GM10847 (cell line): ENCODE data around the gene PNN.

ENCODE experiments used
- POLR2A ChIP-seq: IDR thresholded peaks from 2 replicates; pipeline ENCODE4 v1.6.1; 2011; ENCODE audit not compliant: insufficient read length; ENCODE audit errors: extremely low read depth

PNN gene

GRCh38 chr14:39179042-39179441 lies 4.0 kb downstream of the PNN start:
- TF ChIP-seq POLR2A: no peak

GRCh38 chr14:39180553-39180952 lies 5.5 kb downstream of the PNN start:
- TF ChIP-seq POLR2A: no peak

DNA sequence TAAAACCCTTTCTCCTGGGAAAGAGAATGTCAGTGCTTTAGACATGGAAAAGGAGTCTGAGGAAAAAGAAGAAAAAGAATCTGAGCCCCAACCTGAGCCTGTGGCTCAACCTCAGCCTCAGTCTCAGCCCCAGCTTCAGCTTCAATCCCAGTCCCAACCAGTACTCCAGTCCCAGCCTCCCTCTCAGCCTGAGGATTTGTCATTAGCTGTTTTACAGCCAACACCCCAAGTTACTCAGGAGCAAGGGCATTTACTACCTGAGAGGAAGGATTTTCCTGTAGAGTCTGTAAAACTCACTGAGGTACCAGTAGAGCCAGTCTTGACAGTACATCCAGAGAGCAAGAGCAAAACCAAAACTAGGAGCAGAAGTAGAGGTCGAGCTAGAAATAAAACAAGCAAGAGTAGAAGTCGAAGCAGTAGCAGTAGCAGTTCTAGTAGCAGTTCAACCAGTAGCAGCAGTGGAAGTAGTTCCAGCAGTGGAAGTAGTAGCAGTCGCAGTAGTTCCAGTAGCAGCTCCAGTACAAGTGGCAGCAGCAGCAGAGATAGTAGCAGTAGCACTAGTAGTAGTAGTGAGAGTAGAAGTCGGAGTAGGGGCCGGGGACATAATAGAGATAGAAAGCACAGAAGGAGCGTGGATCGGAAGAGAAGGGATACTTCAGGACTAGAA lies 6.1 kb downstream of the PNN start:
- TF ChIP-seq POLR2A: no peak

GRCh38 chr14:39181693-39182047 lies 6.6 kb downstream of the PNN start:
- TF ChIP-seq POLR2A: no peak

GRCh38 chr14:39182770-39183684 lies 8.0 kb downstream of the PNN start:
- no peak for TF ChIP-seq POLR2A

DNA sequence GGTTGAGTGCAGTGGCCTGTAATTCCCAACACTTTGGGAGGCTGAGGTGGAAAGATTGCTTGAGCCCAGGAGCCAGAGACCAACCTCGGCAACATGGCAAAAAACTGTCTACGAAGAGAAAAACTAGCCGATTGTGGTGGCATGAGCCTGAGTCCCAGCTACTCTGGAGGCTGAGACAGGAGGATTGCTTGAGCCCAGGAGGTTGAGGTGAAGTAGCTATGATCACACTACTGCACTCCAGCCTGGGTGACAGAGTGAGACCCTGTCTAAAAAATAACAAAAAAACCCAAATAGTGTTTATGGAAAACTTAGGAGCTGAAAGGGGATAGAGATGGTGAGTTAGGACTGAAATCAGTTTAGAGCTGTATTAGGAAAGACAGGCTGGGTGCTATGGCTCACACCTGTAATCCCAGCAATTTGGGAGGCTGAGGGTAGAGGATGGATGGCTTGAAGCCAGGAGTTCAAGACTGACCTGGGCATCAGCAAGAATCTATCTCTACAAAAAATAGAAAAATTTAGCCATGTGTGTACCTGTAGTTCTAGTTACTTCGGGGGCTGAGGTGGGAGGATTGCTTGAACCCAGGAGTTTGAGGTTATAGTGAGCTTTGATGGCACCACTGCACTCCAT lies 9.7 kb downstream of the PNN start:
- TF ChIP-seq POLR2A: no peak

DNA sequence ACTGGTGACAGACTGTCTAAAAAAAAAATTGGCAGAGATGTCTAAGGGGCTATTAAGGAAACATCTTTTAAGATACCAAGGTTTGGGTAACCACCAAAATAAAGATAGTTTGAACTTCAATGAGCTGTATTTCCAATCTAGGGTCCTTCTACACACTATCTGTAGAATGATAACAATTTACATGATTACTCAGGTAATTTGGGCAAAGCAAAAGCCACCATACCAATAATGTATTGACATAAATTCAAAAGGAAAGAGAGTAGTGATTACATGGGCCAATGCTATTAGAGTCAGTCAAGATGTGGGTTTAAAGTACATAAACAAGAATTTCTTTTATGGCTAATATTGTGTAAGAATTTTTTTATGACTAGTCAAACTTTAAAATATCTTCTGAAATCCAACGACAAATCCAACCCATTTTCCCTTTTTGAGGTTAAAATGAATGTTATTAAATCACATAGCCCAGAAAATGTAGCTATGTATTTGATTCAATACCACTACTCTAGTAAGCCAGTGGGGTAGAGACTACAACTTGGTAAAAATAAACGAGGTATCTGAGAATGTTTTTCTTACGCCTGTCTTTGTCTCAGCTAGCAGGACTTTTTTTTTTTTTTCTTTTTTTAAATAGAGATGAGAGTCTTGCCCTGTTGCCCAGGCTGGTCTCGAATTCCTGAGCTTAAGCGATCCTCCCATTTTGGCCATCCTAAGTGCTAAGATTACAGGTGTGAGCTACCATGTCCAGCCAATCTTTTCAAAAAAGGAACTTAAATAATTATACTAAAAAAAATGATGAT lies 10.4 kb downstream of the PNN start:
- no peak for TF ChIP-seq POLR2A

DNA sequence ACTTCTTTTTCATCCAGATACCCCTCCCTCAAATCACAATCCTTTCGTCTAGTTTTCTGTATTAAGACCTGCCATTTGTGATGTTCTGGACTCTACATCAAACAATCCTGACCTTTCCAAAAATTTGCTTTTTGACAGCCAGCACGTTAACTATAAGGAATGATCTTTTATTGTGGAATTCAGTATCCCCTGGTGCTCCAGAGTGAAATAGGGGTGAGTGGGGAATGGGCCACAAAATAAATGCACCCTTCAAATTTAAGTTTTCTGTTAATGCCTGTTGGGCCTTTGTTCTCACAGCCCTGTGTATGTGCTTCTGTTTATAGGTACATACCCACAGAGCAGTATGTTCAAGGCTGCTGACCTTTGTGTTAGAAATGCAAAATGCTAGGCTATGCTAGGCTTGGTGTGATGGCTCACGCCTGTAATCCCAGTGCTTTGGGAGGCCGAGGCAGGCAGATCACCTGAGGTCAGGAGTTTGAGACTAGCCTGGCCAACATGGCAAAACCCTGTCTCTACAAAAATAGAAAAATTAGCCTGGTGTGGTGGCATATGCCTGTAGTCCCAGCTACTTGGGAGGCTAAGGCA lies 12.0 kb downstream of the PNN start:
- TF ChIP-seq POLR2A: no peak

GRCh38 chr14:39203659-39204606 lies 28.9 kb downstream of the PNN start:
- TF ChIP-seq POLR2A: no peak

DNA sequence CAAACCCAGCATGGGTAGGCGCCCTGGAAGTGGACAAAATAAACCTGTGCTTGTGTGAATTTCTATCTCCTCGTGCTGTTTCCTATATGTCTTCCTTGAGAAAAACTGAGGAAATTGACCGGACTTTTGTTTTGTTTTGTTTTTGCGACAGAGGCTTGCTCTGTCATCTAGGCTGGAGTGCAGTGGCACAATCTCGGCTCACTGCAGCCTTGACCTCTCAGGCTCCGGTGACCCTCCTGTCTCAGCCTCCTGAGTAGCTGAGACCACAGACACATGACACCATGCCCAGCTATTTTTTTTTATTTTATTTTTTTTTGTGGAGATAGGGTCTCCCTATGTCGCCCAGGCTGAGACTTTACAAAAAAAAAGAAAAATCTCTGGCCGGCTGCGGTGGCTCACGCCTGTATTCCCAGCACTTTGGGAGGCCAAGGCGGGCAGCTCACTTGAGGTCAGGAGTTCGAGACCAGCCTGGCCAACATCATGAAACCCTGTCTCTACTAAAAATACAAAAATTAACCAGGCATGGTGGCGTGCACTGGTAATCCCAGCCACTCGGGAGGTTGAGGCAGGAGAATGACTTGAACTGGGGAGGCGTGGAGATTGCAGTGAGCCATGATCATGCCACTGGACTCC lies 36.2 kb downstream of the PNN start:
- no peak for TF ChIP-seq POLR2A

GRCh38 chr14:39212034-39212433 lies 37.0 kb downstream of the PNN start:
- TF ChIP-seq POLR2A: no peak

DNA sequence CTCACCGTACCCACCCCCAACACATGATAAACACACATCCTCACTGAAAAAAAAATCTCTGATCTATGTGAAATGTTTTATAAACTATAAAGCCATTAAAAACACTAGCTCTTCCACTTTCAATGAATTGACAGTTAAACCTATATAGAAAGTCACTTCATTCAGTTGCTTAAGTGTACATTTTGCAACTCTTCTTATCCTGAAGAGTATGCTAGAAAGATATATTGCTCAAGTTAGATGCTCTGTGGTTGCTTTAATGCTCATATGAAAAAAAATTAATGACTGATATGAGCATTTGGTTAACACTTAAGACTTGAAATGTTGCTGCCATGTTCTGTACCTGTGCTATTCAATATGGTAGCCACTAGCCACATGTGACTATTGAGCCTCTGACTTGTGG lies 37.6 kb downstream of the PNN start:
- TF ChIP-seq POLR2A: no peak

- TF ChIP-seq POLR2A: no peak
Measured at GRCh38 chr14:39217214-39217879, 42.3 kb downstream of the PNN start.
